SK-N-SH treated with all-trans-retinoic acid at 6 μM for 48 hours (cell line): Measurements from ENCODE around the gene MAML2.

ENCODE experiments used
- RARB ChIP-seq: fragments of 250-450 bp; sonication (Bioruptor Pico); IDR thresholded peaks from 2 replicates; pipeline ENCODE4 v1.8.0; 2021; ENCODE audit warnings: mild to moderate bottlenecking, moderate library complexity
- ZC3H10 ChIP-seq: fragments of 250-450 bp; sonication (Bioruptor Pico); IDR thresholded peaks from 2 replicates; pipeline ENCODE4 v1.5.1; 2021; ENCODE audit warnings: mild to moderate bottlenecking, moderate library complexity
- ZFP3 ChIP-seq: fragments of 250-450 bp; sonication (Bioruptor Pico); IDR thresholded peaks from 2 replicates; pipeline ENCODE4 v1.5.0; 2020; ENCODE audit warnings: mild to moderate bottlenecking, moderate library complexity
- TF ChIP-seq, protein P1 (sequence below): fragments of 250-450 bp; sonication (Bioruptor Pico); IDR thresholded peaks from 2 replicates; pipeline ENCODE4 v1.8.0; 2020; ENCODE audit warnings: mild to moderate bottlenecking, moderate library complexity, borderline replicate concordance

GRCh38 chr11:96156379-96156722 lies 186.6 kb downstream of the MAML2 start:
- TF ChIP-seq, protein P1, sequence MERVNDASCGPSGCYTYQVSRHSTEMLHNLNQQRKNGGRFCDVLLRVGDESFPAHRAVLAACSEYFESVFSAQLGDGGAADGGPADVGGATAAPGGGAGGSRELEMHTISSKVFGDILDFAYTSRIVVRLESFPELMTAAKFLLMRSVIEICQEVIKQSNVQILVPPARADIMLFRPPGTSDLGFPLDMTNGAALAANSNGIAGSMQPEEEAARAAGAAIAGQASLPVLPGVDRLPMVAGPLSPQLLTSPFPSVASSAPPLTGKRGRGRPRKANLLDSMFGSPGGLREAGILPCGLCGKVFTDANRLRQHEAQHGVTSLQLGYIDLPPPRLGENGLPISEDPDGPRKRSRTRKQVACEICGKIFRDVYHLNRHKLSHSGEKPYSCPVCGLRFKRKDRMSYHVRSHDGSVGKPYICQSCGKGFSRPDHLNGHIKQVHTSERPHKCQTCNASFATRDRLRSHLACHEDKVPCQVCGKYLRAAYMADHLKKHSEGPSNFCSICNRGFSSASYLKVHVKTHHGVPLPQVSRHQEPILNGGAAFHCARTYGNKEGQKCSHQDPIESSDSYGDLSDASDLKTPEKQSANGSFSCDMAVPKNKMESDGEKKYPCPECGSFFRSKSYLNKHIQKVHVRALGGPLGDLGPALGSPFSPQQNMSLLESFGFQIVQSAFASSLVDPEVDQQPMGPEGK (CRISPR knock-in tag), result no peak
- TF ChIP-seq ZFP3, result no peak
- no peak for TF ChIP-seq ZC3H10 (CRISPR knock-in tag)
- no peak for TF ChIP-seq RARB (CRISPR knock-in tag)
